ENCODE data around the gene RPS6KA2.
A peak's percentile ranks its signal among the peaks of the same experiment; 100 is the strongest.

The RPS6KA2 gene

DNA sequence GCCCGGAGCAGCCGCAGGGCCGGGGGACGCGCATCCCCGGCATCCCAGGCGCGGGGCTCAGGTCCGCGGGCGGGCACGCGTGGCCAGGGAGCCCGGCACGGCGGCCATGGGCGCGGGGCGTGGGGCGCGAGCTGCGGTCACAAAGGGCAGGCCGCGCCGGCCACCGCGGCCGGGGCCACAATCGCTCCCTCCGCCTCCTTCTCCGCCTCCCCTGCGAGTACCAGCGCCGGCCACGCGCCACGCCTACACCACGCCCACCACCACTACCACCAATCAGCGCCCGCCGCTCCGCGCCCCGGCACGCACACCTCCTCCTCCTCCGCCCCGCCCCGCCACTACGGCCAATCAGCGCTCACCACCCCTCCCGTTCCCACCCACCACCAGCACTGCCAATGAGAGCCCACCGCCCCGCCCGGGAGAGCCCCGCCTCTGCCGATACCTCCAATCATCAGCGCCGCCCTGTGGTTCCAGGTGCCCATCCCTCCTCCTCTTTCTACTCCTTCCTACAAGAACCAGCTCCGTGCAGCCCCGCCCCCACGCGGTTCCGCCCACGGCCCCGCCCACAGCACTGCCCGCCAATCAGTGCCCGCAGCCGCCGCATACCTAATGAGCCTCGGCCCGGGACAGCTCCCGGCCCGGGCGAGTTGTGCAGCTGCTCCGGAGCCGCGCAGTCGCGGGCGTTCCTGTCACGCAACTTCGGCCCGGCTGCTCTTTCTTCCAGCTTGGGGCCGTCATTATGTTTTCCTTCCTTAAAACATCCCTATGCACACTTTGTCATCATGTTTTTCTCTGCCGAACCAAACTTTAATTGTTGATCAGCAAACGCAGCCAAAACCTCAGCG, at the start of gene RPS6KA2:
TSS of gene RPS6KA2 (minus strand) at position 219 of the 842 bp plus-strand sequence. CDS start 232 bp downstream, outside the sequence.
- DNase-seq, result peak; percentile 96 to 100 (median 99)

- no peak for DNase-seq
These were observed 49.3 kb upstream of the RPS6KA2 start for GRCh38 chr6:166676270-166676860.

- no peak for DNase-seq
These were observed 48.7 kb upstream of the RPS6KA2 start for GRCh38 chr6:166675736-166676135.

DNA sequence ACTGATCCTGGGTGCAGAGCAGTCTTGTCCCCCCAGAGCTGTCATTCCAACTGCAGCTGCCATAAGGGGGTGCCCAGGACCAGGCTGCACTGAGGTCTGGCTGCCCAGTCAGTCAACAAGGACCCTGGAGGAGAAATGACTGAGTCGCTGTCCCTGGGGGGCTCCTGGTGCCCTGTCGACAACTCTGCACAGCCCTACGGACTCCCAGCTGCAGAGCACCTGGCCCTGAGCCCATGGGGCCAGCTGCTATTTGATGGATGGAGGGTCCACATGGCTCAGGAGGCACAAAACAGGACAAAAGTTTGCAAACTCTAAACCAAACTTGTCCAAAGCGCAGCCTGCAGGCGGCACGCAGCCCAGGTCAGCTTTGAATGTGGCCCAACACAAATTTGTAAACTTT, 46.3 kb upstream of the RPS6KA2 start:
- no peak for DNase-seq

DNA sequence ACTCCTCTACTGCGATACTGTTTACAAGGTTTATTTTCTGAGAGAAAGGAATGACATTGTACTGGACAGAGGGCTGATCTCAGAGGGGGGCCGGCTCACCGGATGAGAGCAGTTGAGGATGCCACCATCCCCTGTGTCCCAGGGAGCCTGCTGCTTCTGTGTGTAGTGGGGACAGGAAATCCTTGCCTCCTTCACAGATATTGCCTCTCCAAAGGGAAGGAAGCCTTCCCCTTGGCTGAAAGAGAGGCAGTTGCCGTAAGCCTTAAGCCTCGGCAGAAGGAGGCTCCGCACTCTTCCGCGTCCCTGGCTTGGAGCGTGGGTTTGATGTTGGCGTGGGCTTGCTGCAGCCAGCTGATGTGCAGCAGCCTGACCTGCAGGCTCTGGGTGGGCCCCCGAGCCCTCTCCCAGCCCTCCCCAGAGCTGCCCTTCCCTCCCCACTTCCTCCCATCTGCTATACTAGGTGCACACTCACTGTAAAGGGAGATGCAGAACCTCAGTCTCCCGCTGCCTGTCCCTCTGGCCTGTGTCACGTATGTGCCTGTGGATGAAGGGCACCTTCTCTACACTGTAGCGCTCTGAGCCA, 45.7 kb upstream of the RPS6KA2 start:
- DNase-seq, result no peak

- no peak for DNase-seq
These were observed 45.1 kb upstream of the RPS6KA2 start for GRCh38 chr6:166672146-166672545.

DNA sequence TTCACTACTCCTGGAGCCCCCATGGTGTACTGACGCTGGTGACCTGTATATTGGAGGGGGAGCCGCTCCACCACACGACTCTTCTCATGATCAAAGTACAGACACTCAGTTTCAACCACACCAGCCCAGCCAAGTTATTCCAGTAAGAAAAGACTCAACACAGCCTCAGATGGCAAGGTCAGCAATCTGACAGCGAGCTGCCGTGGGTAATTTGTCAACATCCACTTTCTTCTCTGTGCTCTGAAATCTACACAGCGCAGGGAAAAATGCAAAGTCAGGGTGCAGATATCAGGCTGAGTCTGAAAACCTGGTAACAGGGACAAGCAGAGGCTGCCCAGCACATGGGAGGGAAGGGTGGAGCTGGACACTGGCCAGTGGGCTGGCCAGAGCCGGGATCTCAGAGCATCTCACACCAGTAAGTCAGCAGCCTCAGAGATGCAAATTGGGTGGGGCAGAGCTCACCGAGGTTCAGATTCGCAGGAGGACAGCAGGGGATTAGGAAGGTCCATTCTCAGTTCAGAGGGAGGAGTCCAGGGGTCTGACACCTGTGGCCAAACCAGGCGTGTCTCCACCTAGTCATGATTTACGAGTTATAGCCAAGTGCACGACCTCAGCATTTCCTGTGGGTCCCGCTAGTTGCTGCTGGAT, 44.5 kb upstream of the RPS6KA2 start:
- peak in 1 of 3 experiments; percentile 17 for DNase-seq

DNA sequence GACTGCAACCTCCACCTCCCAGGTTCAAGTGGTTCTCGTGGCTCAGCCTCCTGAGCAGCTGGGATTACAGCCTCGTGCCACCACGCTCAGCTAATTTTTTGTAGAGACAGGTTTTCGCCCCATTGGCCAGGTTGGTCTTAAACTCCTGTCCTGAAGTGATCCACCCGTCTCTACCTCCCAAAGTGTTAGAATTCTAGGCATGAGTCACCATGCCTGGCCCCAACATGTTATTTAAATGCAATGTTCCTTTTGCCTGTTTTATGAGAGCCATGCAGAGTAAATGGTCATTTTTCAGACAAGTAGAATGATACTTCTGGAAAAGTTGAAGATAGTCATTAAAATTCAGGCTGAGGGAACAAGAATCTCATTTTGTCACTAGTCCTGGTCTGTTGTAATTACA, 43.8 kb upstream of the RPS6KA2 start:
- DNase-seq, result no peak

GRCh38 chr6:166670013-166670412, 43.0 kb upstream of the RPS6KA2 start:
- no peak for DNase-seq

GRCh38 chr6:166667796-166668610, 41.0 kb upstream of the RPS6KA2 start:
- peak in 1 of 3 experiments; percentile 14 for DNase-seq

- peak in 2 of 3 experiments; percentile 24 to 63 for DNase-seq
These were observed 37.1 kb upstream of the RPS6KA2 start for GRCh38 chr6:166664135-166664534.

- DNase-seq, result no peak
These were observed 36.5 kb upstream of the RPS6KA2 start for GRCh38 chr6:166663568-166663967.

DNA sequence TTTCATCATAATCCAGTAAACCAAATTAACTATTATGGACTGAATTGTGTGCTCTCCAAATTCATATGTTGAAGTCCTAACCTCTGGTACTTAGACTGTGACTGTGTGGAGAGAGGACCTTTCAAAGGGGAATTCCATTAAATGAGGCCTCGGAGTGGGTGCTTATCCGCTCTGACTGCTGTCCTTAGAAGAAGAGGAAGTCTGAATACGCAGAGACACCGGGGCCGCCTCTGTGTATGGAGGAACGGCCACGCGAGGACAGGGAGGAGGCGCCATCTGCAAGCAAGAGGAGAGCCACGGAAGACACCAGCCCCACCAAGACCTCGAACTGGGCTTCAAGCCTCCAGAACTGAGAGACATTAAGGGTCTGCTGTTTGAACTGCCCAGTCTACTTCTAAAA, 35.6 kb upstream of the RPS6KA2 start:
- no peak for DNase-seq

DNA sequence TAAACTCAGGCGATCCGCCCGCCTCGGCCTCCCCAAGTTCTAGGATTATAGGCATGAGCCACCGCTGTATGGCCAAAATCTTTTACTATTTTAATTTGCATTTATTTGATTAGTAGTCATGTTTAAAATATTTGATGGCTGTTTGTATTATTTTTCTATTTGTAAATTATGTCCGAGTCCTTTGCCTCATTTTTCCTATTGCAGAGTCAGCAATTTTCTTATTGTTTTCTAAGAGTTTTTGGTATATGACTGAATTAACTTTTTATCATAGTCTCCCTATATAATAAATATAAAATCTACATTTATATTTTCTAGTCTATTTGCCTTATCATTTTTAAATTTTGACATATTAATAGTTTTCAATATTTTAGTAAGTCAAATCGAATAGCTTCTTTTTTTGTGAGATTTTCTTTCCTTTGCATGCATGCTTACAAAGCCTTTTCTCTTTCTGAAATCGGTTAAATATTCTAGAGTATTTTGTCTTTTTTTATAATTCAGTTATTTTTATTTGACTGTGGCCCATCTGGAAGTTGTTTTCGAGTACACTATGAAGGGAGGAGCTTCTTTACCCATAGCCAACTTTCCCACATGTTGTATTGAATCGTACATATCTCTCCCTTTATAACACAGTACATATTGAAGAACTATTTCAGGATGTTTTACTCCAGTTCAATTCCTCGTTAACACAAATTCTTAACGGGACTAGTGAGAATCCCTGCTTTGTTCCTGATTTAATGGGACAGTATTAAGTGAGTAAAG, 34.5 kb upstream of the RPS6KA2 start:
- DNase-seq, result no peak

GRCh38 chr6:166660157-166660688, 33.2 kb upstream of the RPS6KA2 start:
- peak in 1 of 3 experiments; percentile 77 for DNase-seq

DNA sequence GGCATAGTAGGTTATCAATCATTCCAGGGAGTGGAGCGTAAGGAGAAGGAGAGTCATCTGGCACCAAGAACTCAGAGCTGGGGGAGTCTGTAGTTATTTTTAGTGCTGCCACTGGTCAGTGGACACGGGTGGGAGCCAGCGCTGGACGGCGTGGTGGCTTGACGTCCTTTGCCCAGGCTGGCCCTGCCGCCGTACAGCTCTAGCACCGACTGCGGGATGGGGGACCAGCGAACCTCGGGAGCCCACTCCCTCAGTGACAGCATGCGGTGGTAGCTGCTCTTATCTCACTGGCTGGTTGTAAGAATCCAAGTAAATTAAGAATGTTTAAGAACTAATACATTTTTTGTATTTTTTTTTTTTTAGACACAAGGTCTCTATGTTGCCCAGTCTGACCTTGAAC, 32.5 kb upstream of the RPS6KA2 start:
- no peak for DNase-seq

- DNase-seq, result no peak
These were observed 31.7 kb upstream of the RPS6KA2 start for GRCh38 chr6:166658792-166659150.

DNA sequence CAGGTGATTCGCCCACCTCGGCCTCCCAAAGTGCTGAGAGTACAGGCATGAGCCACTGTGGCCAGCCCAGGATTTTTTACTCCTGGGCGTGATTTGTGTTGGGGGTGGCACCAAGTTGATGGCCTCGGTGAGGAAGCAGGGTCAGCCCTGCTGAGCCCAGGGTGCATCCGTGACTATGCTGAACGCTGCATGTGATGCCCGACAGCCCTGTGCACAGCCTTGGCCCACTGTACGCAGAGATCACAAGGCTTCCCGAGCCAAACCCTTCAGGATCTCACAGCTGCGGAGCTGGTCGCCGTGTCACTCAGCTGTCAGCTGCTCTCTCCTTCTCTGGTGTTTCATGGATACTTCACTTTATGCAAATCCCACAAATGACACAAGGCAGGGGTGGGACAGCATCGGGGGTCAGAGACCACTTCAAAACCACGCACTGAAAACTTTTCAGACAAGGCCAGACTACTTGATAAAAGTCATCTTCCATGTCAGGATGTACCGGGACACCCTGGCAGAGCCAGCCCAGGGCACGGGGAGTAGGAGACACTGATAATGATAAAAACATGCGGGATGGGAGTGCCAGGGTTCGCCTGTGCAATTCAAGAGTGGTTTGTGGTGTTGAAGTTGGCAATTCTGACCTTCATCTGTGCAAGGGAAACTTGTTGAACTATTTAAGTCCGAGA, 31.2 kb upstream of the RPS6KA2 start:
- no peak for DNase-seq

DNA sequence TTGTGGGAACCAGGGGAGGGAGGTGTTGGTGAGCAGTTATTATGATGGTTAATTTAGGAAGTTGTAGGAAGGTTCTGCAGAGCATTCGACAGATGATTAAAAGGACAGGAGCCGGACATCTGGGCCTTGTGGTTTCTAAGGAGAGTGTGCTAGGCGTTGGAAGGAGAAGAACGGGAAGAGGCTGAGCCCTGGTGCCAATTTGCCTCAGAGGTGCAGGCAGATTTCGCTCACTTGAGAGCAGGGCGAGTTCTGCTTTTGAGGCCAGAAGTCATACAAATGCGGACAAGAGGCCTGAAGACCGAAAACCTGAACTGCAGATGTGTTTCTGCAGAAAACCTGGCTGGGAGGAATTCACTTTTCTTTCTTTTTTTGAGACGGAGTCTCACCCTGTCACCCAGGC, 30.5 kb upstream of the RPS6KA2 start:
- no peak for DNase-seq

DNA sequence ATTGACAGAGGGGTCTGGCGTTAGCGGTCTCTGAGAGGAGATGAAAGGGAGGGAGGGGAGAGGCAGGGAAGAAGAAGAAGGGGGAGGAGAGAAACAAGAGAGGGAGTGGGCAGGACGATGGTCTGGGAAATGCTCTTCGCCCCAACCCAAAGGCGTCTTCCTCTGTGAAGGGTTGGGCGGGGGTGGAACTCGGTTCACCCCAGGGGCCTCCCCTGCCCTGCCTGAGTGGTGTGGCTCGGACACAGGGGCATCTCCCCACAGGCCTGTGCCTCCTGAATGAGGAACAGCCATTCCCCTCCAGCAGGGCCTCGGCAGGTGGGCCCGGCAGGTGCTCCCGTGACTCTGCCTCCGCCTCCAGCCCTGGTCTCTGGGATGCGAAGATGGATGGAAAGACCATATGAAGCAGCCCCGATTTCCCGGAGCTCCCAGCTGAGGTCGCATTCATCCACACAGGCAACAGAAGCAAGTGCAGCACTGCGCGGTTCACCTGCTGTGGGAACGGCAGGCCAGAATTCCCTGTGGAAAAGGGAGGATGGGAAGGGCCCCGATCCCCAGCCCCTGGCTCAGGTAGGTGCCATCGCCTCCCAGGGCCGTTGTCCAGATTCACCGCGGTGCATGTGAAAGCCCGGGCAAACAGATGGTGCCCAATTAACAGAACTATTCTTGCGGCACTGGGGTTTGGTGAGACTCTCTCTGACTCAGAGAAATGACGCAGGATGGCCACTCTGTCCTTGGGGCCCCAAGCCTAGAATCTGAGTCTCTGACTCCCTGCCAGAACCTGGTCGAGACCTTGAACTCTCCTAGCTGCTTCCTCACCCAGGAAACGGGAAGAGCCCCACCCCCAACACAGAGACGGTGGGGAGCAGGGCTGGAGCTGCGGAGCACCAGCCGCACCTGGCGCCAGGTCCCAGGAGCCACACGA, 29.4 kb upstream of the RPS6KA2 start:
- no peak for DNase-seq

Measured in NCI-H1417 (cell line).